NT2/D1 (cell line): ENCODE measurements around the gene ADAMTSL5.

ENCODE experiments used
- SUZ12 ChIP-seq: IDR thresholded peaks from 2 replicates; pipeline ENCODE4 v1.6.1; 2011; ENCODE audit not compliant: insufficient read length, insufficient read depth; ENCODE audit errors: extremely low read depth
- YY1 ChIP-seq: IDR thresholded peaks from 2 replicates; pipeline ENCODE4 v1.6.1; 2011; ENCODE audit not compliant: insufficient read length, insufficient read depth
- ZNF274 ChIP-seq: IDR thresholded peaks from 2 replicates; pipeline ENCODE4 v1.6.1; 2011; ENCODE audit warnings: mild to moderate bottlenecking, low read depth, low read length

- no peak for TF ChIP-seq ZNF274
- TF ChIP-seq YY1, result no peak
- no peak for TF ChIP-seq SUZ12
Measured at GRCh38 chr19:1481224-1481892, 31.5 kb downstream of the ADAMTSL5 start.
